Vagina (tissue), 2 donors: ENCODE measurements around the gene HBEGF.

Source experiments
- CTCF ChIP-seq, 3 experiments: fragments of 450-650 bp in 2 of 3; fragments of 200-600 bp in 1 of 3; sonication (generic) in 1 of 3; IDR thresholded peaks; one replicate each; pipeline ENCODE4 v1.5.1; 2017 to 2019; ENCODE audit warnings: antibody characterized with exemption in 3 of 3, mild to moderate bottlenecking in 2 of 3, moderate library complexity in 2 of 3
- POLR2A ChIP-seq, 2 donors: fragments of 450-650 bp; IDR thresholded peaks; one replicate each; pipeline ENCODE4 v1.6.1; 2017; ENCODE audit warnings: antibody characterized with exemption in 2 of 2, mild to moderate bottlenecking in 2 of 2, moderate library complexity in 2 of 2
- POLR2AphosphoS5 ChIP-seq, 2 donors: sonication (generic); formaldehyde crosslinking; IDR thresholded peaks; one replicate each; pipeline ENCODE4 v1.9.0; 2017; ENCODE audit warnings: antibody characterized with exemption in 2 of 2, mild to moderate bottlenecking in 2 of 2, low read depth in 1 of 2; ENCODE audit not compliant: insufficient read depth in 1 of 2

GRCh38 chr5:140371356-140372151, 25.2 kb upstream of the HBEGF start:
- no peak for TF ChIP-seq CTCF (IDR thresholded peaks at IDR 0.05)
- TF ChIP-seq POLR2AphosphoS5 (IDR thresholded peaks at IDR 0.05; ENCODE audit: insufficient read depth in 1 of 2, low read depth in 1 of 2), result no peak
- TF ChIP-seq POLR2A (IDR thresholded peaks at IDR 0.05), result no peak
